Stimulated activated CD4-positive, alpha-beta T cell treated with anti-CD3 and anti-CD28 coated beads, Interleukin-12 subunit alpha, Interleukin-12 subunit beta, amount 100 ng/mL, for 48 hours (primary cell): ENCODE results near the gene CES5A.
"Not testable (repeated sequence)": the region's sequence is repeated elsewhere in the genome, so short reads cannot be mapped to it uniquely, and the experiment has no call there.

Experiments
- DNase-seq, 3 donors: peaks; one replicate each; pipeline ENCODE4 v3.0.0-alpha.2; 2020; ENCODE audit warnings: low read depth in 2 of 3, low spot score in 1 of 3

Gene CES5A, protein sequence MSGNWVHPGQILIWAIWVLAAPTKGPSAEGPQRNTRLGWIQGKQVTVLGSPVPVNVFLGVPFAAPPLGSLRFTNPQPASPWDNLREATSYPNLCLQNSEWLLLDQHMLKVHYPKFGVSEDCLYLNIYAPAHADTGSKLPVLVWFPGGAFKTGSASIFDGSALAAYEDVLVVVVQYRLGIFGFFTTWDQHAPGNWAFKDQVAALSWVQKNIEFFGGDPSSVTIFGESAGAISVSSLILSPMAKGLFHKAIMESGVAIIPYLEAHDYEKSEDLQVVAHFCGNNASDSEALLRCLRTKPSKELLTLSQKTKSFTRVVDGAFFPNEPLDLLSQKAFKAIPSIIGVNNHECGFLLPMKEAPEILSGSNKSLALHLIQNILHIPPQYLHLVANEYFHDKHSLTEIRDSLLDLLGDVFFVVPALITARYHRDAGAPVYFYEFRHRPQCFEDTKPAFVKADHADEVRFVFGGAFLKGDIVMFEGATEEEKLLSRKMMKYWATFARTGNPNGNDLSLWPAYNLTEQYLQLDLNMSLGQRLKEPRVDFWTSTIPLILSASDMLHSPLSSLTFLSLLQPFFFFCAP

GRCh38 chr16:55875273-55875672 lies at the start of gene CES5A:
TSS of gene CES5A (minus strand) at chr16:55875373. CDS start at chr16:55875221, 152 bp downstream.
- no peak for DNase-seq

GRCh38 chr16:55922662-55923061 lies 47.5 kb upstream of the CES5A start:
- DNase-seq, result no peak

GRCh38 chr16:55917373-55918160 lies 42.4 kb upstream of the CES5A start:
- no peak for DNase-seq

DNA sequence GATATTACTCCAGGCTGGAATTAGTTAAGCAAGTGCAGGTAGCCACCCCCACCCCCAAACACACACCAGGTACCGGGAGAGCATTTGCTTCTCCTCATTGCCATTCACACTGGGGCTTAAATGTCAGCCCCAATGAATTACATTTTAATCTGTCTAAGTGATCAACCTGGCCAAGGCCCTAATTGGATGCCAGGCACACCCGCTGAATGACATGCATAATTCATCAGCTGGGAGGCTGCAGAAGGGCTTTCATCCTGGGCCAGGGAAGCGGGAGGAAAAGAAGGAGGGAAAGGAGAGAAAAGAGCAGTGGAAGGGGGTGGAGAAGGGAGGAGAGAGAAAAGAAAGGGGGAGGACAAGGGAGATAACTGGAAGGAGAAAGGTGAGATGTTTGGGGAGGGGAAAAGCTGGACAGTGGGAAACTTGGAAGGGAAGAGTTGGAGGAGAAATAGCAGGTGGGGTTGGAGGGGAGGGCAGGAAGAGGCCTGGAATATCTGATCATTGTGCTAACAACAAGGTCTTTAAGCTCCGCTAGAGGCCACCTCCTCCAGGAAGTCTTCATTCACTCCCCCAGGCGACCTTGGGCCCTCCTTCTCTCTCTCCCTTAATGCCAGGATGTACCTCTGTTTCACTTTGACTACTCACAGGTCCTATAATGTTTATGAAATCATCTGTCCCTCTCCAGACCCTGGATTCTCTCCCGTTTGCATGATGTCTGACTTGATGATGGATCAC lies 40.1 kb upstream of the CES5A start:
- DNase-seq, result no peak

GRCh38 chr16:55914383-55914782 lies 39.2 kb upstream of the CES5A start:
- no peak for DNase-seq

GRCh38 chr16:55913716-55914115 lies 38.5 kb upstream of the CES5A start:
- no peak for DNase-seq

- not testable (repeated sequence) for DNase-seq
These were observed 37.9 kb upstream of the CES5A start for GRCh38 chr16:55913121-55913520.

- DNase-seq, result no peak
These were observed 36.8 kb upstream of the CES5A start for GRCh38 chr16:55912022-55912421.

GRCh38 chr16:55911616-55912015 lies 36.4 kb upstream of the CES5A start:
- no peak for DNase-seq

GRCh38 chr16:55909876-55910275 lies 34.7 kb upstream of the CES5A start:
- no peak for DNase-seq

- no peak for DNase-seq
These were observed 33.5 kb upstream of the CES5A start for GRCh38 chr16:55908641-55909040.

- no peak for DNase-seq
These were observed 32.5 kb upstream of the CES5A start for GRCh38 chr16:55907661-55908060.

DNA sequence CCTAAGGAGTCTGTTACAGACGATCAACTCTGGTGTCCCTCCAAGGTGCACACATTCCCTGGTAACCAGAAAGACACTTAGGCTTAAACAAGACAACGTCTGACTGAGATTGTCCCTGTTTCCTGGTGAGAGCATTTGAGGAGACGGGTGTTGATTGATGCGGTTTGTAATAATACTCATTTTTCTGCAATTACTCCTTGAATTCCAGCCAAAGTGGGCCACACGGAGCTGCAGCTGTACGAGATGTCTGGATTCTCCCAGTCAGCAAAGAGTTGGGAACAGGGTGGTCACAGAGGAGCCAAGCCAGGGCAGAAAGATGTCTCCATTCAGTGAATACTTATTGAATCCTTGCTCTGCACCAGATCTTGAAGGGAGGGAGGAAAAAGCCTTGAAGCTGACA lies 30.9 kb upstream of the CES5A start:
- DNase-seq, result no peak

GRCh38 chr16:55905651-55906050 lies 30.5 kb upstream of the CES5A start:
- DNase-seq, result no peak

DNA sequence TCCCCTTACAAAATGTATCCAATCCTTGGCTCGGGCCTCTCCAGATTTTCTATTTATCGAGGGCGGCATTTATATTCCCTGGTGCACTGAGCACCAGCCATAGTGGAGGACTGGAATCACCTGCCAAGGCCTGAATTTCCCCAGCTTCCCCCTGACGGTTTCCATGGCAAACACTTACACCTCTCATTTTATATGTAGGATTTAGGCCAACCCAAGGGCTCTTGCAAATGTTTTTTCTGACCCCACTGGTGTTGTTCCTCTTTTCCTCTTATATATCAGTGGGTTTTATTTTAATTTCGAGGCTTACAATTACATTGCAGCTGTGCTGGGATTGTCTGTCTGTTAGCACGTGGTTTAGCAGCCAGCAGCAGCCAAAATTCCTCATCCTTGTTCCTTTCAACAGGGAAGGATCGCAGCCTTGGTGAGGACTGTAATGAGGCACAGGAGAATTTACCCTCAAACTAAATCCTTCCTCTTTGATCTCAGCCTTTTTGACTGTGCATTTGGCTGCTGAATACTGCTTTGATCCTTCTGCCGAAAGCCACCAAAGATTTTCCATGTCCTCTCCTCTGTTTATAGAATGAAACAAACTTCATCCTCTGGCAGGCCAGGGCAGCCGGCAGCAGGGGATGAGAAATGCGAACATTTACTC lies 26.5 kb upstream of the CES5A start:
- DNase-seq, result no peak

GRCh38 chr16:55900616-55901393 lies 25.6 kb upstream of the CES5A start:
- no peak for DNase-seq

DNA sequence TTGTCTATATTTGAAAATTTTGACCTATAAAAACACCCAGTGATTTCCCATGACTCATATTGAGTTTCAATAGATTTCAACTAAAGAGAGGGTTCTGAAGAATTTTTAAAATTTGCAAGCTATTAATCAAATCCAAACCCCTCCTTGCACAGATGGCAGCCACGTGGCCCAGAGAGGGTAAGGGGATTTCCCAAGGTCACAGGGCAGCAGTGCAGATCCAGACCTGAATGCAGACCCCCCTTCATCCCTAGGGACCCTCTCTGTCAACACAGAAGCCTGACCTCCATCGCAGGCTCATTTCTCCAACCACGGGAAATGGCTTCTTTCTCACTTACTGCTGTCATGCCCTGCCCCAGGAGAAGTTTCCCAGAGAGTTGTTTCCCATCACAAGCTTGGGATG lies 24.7 kb upstream of the CES5A start:
- no peak for DNase-seq

DNA sequence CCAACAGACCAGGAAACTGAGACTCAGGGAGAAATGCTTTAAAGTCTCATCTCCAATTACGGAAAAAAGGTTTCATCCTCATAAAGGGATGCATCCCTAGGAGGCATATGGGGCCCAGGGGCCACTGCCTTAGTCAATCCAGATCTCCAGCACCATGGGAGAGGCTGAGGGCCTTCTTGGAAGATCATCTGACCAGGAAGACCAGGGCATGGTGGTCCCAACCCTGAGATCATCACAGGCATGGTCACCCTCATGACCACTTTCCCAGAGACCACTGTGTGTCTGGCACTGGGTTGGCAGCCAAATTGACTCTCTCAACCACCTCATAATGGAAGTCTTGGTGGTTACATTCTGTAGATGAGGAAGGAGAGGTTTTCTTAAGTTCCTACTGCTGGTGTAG lies 23.4 kb upstream of the CES5A start:
- DNase-seq, result no peak

GRCh38 chr16:55892821-55893220 lies 17.6 kb upstream of the CES5A start:
- DNase-seq, result no peak

GRCh38 chr16:55889518-55889917 lies 14.3 kb upstream of the CES5A start:
- DNase-seq, result no peak
